Hepatocyte (in vitro differentiated cells): ENCODE measurements around the gene MRPL44. TPM values are rescaled to one million over a fixed set of nuclear protein-coding genes. Genes with fewer than 3 reads are reported as not detected.

Experiments
- DNase-seq: peaks from one replicate; pipeline ENCODE4 v3.0.0-alpha.2; 2016; ENCODE audit warnings: low spot score
- H2AFZ ChIP-seq: fragments of 200-600 bp; sonication (generic); 2 replicates; pipeline ENCODE4 v1.6.0; 2016; ENCODE audit warnings: antibody characterized with exemption, mild to moderate bottlenecking
- H3K27ac ChIP-seq: fragments of 200-600 bp; sonication (generic); 2 replicates; pipeline ENCODE4 v1.5.1; 2016; ENCODE audit warnings: mild to moderate bottlenecking
- H3K27me3 ChIP-seq: fragments of 200-600 bp; sonication (generic); 2 replicates; pipeline ENCODE4 v1.6.1; 2016
- H3K36me3 ChIP-seq: fragments of 200-600 bp; sonication (generic); replicated peaks from 2 replicates; pipeline ENCODE4 v1.5.1; 2016; ENCODE audit warnings: low read depth; ENCODE audit not compliant: insufficient read depth
- H3K4me1 ChIP-seq: fragments of 200-600 bp; sonication (generic); 2 replicates; pipeline ENCODE4 v1.5.1; 2016; ENCODE audit warnings: mild to moderate bottlenecking, moderate library complexity; ENCODE audit not compliant: insufficient read depth
- H3K4me2 ChIP-seq: fragments of 200-600 bp; sonication (generic); 2 replicates; pipeline ENCODE4 v1.6.0; 2016
- H3K4me3 ChIP-seq: fragments of 200-600 bp; sonication (generic); 2 replicates; pipeline ENCODE4 v1.5.1; 2016; ENCODE audit warnings: mild to moderate bottlenecking
- H3K79me2 ChIP-seq: fragments of 200-600 bp; sonication (generic); 2 replicates; pipeline ENCODE4 v1.6.0; 2017; ENCODE audit warnings: mild to moderate bottlenecking
- H3K9me2 ChIP-seq: fragments of 200-600 bp; sonication (generic); replicated peaks from 2 replicates; pipeline ENCODE4 v1.6.0; 2017; ENCODE audit warnings: mild to moderate bottlenecking; ENCODE audit not compliant: insufficient read depth
- H3K9me3 ChIP-seq: fragments of 200-600 bp; sonication (generic); 2 replicates; pipeline ENCODE4 v1.5.1; 2016; ENCODE audit warnings: low read depth, mild to moderate bottlenecking
- H4K20me1 ChIP-seq: fragments of 200-600 bp; sonication (generic); 2 replicates; pipeline ENCODE4 v1.6.0; 2016; ENCODE audit warnings: mild to moderate bottlenecking; ENCODE audit not compliant: insufficient read depth, poor library complexity, severe bottlenecking
- CTCF ChIP-seq: fragments of 200-600 bp; sonication (generic); IDR thresholded peaks from 2 replicates; pipeline ENCODE4 v1.5.1; 2016; ENCODE audit warnings: antibody characterized with exemption, mild to moderate bottlenecking; ENCODE audit not compliant: poor library complexity
- EZH2 ChIP-seq: fragments of 200-600 bp; sonication (generic); IDR thresholded peaks from 2 replicates; pipeline ENCODE4 v1.6.1; 2016; ENCODE audit warnings: antibody characterized with exemption, mild to moderate bottlenecking, borderline replicate concordance
- EZH2phosphoT487 ChIP-seq: fragments of 200-600 bp; sonication (generic); IDR thresholded peaks from one replicate; pipeline ENCODE4 v1.6.1; 2018; ENCODE audit warnings: antibody characterized with exemption, mild to moderate bottlenecking, low read depth, moderate library complexity; ENCODE audit not compliant: unreplicated experiment, severe bottlenecking
- WGBS: methylation state at CpG from one replicate; pipeline ENCODE4 v1.1.6; 2016; ENCODE audit warnings: low lambda C conversion rate; ENCODE audit errors: missing lambda C conversion rate; 5-methylcytosine and 5-hydroxymethylcytosine counted together
- polyA plus RNA-seq: library from polyadenylated mRNA; unstranded; fragments of >200 nt; fragmentation: Nextera tagmentation; extraction: Ambion mirVana; gene quantifications from 2 replicates; pipeline ENCODE4 v1.2.1, GENCODE V29; 2016
- total RNA-seq: library from RNA; depleted of rRNA; stranded (reverse); fragments of >200 nt; gene quantifications from 2 replicates; pipeline ENCODE4 v1.2.3, GENCODE V29; 2014

Gene MRPL44
- total and polyA plus RNA-seq, 2 experiments from 2014 or later = 29.0 to 46.5 TPM

DNA sequence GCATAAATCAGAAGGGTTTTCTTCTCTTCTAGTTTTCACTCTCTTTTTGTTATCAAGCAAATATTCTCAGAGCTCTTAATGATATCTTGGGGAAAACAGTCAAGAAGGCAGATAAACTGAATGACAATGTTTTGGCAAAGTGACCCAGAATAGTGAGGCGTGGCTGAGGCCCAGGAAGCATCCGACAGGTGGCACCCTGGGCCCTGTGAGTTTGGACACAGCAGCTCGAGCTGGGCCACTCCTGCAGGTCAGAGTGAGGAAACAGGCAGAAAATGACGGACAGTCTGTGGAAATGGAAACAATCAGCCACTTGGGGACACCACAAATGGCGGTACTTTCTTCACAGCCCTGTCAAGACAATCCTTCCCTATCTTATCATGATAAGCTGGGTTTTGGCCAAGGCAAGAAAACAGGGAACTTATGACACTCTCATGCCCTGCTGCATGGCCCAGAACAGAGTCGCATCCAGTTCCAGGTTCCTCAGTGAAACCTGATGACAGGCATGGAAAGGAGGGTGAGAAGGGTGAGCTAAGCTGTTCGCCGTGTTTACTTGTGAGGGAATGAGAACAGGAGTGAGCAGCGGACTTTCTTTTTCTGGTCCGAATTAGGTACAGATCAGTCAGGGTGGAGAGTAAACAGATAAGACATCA, 32.1 kb downstream of the MRPL44 start:
- H3K4me2 ChIP-seq = no peak overlapping the region
- H3K4me3 ChIP-seq = no peak overlapping the region
- TF ChIP-seq EZH2 = no peak
- DNase-seq = no peak
- peaks cover 6% of the 10 kb centered on the region for H3K4me1 ChIP-seq
- WGBS = 78% methylated on average over 10 of the region's 10 CpGs
- H4K20me1 ChIP-seq = no peaks in the 10 kb centered on the region
- H3K9me3 ChIP-seq = no peaks in the 10 kb centered on the region
- no peaks in the 10 kb centered on the region for H3K36me3 ChIP-seq
- no peaks in the 10 kb centered on the region for H3K9me2 ChIP-seq
- no peak overlapping the region for H3K27ac ChIP-seq
- H3K79me2 ChIP-seq = no peaks in the 10 kb centered on the region
- H2AFZ ChIP-seq = no peak overlapping the region
- H3K27me3 ChIP-seq = no peaks in the 10 kb centered on the region

DNA sequence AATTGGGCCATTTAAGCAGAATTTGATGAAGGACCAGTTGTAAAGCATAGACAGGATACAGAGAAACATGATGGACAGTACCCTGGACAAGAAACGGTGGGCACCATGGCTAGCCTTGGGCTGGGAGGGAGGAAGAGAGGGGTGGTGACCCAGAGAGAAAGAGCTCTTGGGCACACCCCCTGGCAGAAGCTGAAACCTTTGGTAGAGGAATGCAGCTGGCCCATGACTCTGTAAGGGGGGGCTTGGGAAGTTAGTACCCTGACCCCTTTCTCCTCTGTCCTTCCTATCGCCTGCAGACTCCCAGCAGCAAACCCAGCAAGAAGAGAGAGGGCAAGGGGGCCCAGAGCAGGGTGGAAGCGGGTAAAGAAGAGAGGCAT, 32.6 kb downstream of the MRPL44 start:
- H3K36me3 ChIP-seq = no peaks in the 10 kb centered on the region
- no peaks in the 10 kb centered on the region for H3K9me3 ChIP-seq
- no peak overlapping the region for H3K4me2 ChIP-seq
- H2AFZ ChIP-seq = no peak overlapping the region
- no peaks in the 10 kb centered on the region for H3K9me2 ChIP-seq
- no peak overlapping the region for H3K27ac ChIP-seq
- no peak for TF ChIP-seq EZH2phosphoT487
- TF ChIP-seq EZH2 = no peak
- no peak for TF ChIP-seq CTCF
- peaks cover 11% of the 10 kb centered on the region for H3K4me1 ChIP-seq
- WGBS = 85% methylated on average over 3 of the region's 3 CpGs
- H3K79me2 ChIP-seq = no peaks in the 10 kb centered on the region
- DNase-seq = no peak
- H4K20me1 ChIP-seq = no peaks in the 10 kb centered on the region
- no peak overlapping the region for H3K4me3 ChIP-seq
- H3K27me3 ChIP-seq = no peaks in the 10 kb centered on the region

- H3K79me2 ChIP-seq = no peaks in the 10 kb centered on the region
- no peak for TF ChIP-seq EZH2phosphoT487
- TF ChIP-seq EZH2 = no peak
- TF ChIP-seq CTCF = no peak
- H3K27ac ChIP-seq = no peak overlapping the region
- no peak overlapping the region for H3K4me3 ChIP-seq
- no peak overlapping the region for H3K4me2 ChIP-seq
- peaks cover 12% of the 10 kb centered on the region for H3K4me1 ChIP-seq
- no peaks in the 10 kb centered on the region for H3K27me3 ChIP-seq
- no peaks in the 10 kb centered on the region for H3K9me3 ChIP-seq
- H4K20me1 ChIP-seq = no peaks in the 10 kb centered on the region
- H3K36me3 ChIP-seq = no peaks in the 10 kb centered on the region
- WGBS = 96% methylated on average over 12 of the region's 12 CpGs
- no peaks in the 10 kb centered on the region for H3K9me2 ChIP-seq
- no peak overlapping the region for H2AFZ ChIP-seq
- no peak for DNase-seq
Measured at GRCh38 chr2:223991611-223992010, 34.3 kb downstream of the MRPL44 start.

DNA sequence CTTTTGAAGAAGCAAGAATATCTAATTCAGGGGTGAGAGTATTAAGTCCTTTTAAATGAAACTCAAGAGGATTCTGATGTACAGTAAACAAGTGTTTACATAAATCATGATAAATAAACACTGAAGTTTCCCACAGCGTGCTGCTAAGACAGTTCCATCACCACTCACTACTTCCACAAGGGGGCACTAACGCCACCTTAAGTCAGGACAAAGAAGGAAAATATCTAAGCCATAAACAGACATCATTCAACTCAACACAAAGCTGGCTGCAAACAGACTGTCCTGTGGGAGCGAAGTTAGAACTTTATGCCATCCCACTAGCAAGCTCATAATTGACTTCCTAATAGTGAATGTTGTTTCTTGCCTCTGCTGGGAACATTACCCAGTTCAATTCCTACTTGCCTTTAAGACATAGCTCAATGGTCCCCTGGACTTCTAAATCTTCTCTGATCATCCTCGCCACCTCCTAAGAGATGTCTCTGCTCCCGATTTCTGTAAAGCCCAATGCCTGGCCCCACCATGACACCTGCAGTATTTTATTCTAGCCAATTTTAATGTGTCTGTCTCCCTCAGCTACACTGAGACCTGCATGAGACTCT, 36.5 kb downstream of the MRPL44 start:
- H3K27me3 ChIP-seq = no peaks in the 10 kb centered on the region
- no peaks in the 10 kb centered on the region for H3K36me3 ChIP-seq
- peaks cover 14% of the 10 kb centered on the region for H3K4me1 ChIP-seq
- peak; percentile 87 for DNase-seq
- H3K9me2 ChIP-seq = no peaks in the 10 kb centered on the region
- H3K4me3 ChIP-seq = no peak overlapping the region
- TF ChIP-seq EZH2phosphoT487 = no peak
- peak; percentile 86 for TF ChIP-seq CTCF
- no peak for TF ChIP-seq EZH2
- H3K4me2 ChIP-seq = no peak overlapping the region
- WGBS = 35% methylated on average over 5 of the region's 5 CpGs
- no peak overlapping the region for H2AFZ ChIP-seq
- H3K9me3 ChIP-seq = no peaks in the 10 kb centered on the region
- H3K27ac ChIP-seq = no peak overlapping the region
- H3K79me2 ChIP-seq = no peaks in the 10 kb centered on the region
- no peaks in the 10 kb centered on the region for H4K20me1 ChIP-seq
